Esophagus squamous epithelium (tissue), 4 donors: Measurements from ENCODE around the gene SATB2.

ENCODE experiments used
- POLR2A ChIP-seq, 4 donors: fragments of 450-650 bp; IDR thresholded peaks; one replicate each; pipeline ENCODE4 v1.6.1; 2017; ENCODE audit warnings: antibody characterized with exemption in 4 of 4, mild to moderate bottlenecking in 4 of 4, moderate library complexity in 3 of 4
- TF ChIP-seq, protein P1 (sequence below), 6 experiments: fragments of 450-650 bp in 4 of 6; fragments of 200-600 bp in 2 of 6; sonication (generic) in 2 of 6; IDR thresholded peaks; one replicate each; pipeline ENCODE4 v1.5.1; 2016 to 2019; ENCODE audit warnings: antibody characterized with exemption in 6 of 6, mild to moderate bottlenecking in 4 of 6, moderate library complexity in 4 of 6

DNA sequence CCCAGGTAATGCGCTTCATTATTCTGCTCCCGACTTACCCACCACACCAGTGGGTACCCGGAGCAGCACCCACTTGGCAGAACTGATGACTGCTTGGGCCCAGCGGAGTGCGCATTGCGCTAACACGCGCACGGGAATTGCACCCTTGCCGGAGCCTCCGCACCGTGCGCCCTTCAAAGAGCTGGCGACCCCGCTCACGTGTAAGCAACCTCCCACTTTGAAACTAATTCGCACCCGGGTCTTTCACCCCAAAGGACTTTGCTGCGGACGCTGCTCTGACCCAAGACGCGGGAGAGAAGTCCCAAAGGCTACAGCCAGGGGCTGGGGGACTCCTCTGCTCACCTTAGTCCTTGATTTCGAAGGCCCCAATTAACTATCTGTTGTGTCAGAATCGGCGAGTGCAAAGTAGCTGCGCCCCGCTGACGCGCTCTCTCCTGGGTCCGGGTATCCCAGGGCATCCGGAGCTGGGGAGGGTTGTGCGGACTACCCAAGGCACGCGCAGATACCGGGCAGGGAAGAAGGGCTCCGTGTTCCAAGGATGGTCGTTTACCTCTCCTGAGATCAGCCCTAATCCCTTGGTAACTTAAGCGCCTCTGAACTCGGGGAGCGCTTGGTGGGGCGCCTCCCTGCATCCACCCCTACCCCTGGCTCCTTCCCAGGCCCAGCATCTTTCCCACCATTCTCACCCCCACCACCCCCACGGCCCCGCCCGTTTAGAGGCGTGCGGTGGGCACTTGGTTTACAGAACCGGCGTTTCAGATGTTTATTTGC lies 13.1 kb upstream of the SATB2 start:
- TF ChIP-seq POLR2A (IDR thresholded peaks at IDR 0.05) = no peak
- TF ChIP-seq, protein P1, sequence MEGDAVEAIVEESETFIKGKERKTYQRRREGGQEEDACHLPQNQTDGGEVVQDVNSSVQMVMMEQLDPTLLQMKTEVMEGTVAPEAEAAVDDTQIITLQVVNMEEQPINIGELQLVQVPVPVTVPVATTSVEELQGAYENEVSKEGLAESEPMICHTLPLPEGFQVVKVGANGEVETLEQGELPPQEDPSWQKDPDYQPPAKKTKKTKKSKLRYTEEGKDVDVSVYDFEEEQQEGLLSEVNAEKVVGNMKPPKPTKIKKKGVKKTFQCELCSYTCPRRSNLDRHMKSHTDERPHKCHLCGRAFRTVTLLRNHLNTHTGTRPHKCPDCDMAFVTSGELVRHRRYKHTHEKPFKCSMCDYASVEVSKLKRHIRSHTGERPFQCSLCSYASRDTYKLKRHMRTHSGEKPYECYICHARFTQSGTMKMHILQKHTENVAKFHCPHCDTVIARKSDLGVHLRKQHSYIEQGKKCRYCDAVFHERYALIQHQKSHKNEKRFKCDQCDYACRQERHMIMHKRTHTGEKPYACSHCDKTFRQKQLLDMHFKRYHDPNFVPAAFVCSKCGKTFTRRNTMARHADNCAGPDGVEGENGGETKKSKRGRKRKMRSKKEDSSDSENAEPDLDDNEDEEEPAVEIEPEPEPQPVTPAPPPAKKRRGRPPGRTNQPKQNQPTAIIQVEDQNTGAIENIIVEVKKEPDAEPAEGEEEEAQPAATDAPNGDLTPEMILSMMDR (IDR thresholded peaks at IDR 0.05) = no peak
